ENCODE measurements around the gene BCL2L11.

Gene BCL2L11

DNA sequence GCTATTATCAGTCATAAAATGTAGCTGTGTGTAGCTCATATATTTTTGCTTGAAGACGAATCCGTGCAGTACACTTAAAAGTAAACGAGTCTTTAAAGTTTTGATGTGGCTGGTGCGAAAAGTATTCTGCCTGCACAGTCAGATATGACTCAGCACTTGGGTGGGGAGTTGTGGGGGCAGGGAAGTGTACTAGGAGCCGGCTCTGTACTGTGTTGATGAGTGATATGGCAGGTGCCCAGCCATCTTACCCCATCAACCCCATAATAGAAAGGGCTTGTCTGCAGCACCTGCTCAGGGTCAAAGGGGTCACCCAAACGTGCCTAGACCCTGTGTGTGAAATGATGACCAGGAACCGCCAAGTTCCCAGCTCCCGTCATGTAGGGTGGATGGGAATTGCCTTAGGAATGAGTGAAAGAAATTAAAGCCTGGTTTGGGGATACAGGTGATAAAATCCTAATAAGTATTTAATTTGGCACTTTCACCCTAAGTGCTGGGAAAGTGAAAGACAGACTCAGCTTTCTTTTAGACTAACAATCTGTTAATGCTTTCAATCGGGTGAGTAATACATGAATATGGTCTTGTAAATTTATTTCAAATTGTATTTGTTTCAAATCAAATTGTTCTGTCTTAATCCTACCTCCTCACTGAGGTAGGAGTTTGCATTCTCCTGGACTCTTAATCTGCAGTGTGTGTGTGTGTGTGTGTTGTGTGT, 48.0 kb downstream of the BCL2L11 start:
- peak; percentile 22 for DNase-seq (ENCODE audit: low spot score)

DNA sequence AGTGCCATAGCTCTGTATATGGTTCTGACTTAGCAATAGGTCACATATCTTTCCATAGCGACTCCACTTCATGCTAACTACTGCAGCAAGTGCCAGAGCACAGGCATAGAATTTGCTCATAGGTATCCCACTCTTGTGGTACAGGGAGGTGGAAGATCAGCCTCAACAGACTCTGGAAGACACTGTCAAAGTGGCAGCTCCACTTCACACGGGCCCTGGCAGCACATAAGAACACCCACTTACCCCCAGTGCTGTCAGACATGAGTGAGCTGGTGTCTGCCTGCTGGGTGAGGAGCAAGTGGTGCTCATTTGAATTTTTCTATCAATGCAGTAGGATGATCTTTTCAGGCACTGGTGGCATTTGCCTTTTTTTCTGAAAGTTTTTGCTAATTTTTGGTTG, 48.6 kb downstream of the BCL2L11 start:
- DNase-seq (ENCODE audit: low spot score), result peak; percentile 63

DNA sequence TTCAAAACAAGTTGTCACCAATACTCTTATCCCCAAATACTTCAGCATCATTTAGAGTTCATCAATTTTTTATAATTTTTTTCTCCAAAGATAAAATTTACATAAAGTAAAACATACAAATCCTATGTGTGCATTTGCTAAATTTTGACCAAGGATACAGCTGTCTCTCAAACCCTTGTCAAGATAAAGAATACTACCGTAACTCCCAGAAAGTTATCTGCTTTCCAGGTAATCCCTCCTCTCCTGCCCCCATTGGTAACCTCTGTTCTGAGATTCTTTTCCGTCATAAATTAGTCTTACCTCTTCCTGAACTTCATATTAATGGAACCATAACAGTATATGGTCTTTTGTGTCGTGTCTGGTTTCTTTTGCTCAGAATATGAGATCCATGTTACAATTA, 49.2 kb downstream of the BCL2L11 start:
- no peak for DNase-seq (ENCODE audit: low spot score)

DNA sequence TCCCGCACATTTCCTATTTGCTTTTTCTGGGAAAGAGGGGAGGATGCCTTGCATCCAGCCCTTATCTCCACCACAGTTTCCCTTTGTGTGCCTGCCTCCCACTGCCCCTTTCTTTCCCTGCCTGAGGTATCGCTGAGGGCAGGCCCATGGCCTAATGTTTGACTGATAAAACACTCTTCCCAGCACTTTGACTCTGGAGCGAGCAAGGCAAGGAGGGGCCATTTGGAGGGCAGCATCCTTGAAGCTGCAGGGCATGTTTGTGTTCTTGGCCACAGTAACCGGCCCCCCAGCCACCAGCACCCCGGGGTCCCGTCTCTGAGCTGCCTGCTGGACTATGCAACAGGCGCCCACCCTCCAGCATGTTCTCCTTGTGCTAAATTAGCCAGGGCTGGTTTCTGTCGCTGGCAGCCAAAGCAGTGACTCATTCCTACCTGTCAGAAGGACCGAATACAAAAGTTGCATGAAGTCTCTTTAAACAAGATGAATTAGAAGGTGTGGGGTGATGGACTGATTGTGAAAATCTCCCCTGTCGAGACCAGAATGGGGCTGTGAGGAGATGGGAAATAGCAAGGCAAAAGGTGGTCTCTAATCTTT, 50.7 kb downstream of the BCL2L11 start:
- DNase-seq (ENCODE audit: low spot score), result no peak

DNA sequence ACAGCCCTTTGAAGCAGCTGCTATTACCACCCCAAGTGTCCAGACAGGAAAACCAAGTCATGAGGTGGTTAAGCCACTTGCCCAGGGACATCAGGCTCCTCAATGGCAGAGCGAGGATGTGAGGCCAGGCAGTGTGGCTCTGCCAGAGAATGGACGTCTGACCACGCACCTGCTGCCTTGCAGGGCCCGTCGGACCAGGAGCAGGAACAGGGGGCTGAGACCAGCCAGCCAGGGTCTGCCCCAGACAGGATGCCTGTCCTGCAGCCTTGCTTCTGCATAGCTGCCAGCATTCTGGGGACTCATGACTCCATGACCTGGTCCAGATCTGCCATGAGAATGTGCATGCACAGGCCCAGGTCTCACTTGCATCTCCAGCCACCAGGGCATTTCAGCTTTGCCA, 52.0 kb downstream of the BCL2L11 start:
- DNase-seq (ENCODE audit: low spot score), result no peak

DNA sequence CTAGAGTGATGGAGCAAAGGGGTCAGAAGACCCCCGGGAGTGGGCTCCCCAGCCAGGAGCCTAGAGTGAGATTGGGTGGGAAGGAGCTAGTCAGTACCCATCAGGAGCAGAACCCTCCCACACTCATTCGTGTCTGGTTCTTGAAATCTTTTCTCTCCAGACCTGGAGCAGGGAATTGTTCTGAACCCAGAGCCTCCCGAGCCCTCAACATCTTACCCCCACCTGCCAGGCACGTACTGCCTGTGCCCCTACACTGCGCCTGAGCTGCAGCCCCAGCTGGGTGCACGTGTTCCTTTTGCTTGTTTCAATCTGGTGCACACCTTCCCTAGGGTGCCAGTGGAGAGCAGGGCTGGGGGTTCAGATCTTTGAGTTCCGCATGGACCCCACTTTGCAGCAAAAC, 52.6 kb downstream of the BCL2L11 start:
- no peak for DNase-seq (ENCODE audit: low spot score)

DNA sequence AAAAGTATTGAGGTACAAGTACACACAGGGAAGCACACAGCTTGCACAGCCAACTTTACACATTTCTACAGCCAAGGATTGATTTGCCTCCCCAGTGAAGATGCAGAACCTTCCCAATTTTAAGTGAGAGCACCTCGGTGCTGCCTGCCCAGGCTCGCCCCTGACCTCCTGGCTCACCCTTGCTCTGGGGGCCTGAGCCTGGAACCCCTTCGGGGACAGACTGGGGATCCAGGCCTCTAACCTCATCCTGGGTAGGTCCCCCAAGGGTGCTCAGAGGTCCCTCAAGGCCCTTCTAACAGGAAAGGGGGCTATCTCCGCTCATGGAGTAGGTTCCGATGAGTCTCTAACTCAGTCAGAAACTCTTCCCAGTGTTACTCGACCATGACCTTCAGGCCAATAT, 53.1 kb downstream of the BCL2L11 start:
- no peak for DNase-seq (ENCODE audit: low spot score)

DNA sequence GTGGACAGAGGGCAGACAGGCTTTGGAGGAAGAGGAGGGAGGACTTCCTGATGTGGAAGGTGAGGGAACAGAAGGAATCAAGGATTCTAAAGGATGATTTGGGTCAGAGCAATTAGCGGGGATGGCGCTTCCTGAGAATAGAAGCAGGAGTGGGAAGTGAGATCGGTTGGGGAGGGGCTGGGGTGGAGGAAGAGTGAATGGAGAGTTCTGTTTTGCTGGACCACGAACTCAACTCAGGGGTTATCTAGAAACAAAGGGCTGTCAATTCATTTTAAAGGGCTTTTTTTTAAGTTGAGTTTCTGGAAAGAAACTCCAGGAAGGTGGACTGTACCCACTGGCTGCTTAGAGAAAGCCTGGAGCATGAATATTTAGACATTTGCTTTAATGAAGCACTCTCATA, 54.9 kb downstream of the BCL2L11 start:
- no peak for DNase-seq (ENCODE audit: low spot score)

DNA sequence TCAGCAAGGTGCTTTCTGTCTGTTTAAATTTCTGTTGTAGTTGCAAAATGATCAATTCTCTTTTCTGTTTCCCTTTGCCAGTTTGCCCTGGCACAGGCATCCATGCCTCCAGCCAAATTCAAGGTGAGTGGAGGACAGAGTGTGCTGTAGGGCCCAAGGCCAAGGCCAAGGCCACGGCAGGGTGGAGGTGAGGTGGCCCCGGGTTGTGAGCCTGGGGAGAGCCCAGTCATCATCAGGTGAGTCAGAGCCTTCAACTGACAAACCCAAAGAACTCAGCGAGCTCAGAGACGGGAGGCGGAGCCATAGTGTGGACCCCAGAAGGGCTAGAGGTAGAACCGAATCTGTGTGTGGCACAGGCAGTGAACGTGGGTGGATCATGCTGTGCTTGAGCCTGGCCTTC, 55.7 kb downstream of the BCL2L11 start:
- no peak for DNase-seq (ENCODE audit: low spot score)

DNA sequence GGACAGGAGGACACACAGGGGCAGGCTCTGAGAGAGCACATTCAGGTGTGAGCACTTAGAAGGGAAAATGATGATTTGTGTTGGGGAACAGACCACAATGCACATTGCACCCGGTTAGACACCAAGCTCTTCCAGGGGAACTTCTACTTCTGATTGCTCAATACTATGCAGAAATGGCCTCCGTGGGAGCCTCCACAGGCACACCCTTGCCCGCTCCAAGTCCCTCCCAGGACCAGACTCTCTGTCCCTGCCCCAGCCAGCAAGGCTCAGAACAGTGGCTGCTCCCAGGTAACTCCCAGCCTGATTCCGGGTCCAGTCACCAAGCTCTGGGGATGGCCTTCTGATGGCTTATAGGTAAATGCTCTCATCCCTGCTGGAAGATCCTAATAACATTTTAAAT, 56.2 kb downstream of the BCL2L11 start:
- no peak for DNase-seq (ENCODE audit: low spot score)

DNA sequence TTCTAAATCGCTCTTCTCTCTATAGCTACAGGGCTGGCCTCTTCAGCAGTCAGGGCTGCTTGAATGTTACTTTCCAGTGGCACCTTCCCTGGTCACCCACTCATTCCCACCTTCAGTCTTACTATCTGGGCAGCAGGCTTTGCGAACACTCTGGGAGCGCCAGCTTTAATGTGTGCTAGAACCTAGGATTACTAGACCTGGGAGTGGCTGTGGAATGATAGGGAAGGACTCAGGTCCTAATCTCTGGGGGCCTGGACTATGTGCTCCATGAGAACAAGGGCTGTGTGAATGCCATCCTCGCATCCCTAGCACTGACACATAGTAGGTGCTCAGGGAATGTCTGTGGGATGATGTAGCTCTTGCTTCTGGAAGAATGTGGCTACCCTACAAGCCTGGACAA, 57.6 kb downstream of the BCL2L11 start:
- DNase-seq (ENCODE audit: low spot score), result no peak

DNA sequence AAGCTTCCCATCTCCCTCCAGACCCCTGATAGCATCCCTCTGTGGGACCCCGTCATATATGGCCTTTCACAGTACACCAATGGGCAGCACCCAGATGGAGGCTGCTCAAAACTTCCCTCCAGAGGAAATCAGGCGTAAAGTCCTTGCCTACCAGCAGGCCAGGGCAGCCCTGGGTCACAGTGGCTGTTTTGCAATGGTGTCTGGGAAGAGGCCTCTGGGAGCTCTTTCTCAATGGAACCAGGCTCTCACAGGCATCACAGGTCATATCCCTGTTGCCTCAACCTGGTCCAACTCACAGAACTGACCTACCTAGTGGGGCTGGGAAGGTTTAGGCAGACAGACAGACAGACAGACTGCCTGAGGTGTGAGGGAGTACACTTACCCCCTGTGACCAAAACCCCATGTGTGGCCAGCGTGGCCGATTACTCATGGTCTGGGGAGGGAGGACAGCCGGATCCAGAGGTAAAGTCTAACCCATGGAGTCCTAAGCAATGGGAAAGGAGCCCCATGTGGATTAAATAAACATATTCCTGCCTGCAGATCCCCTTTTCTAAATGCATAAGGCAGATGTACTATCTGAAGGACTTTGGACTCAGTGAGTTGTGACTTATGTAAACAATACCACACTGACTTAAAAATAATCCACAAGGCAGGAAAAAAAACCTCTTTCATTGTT, 58.2 kb downstream of the BCL2L11 start:
- no peak for DNase-seq (ENCODE audit: low spot score)

DNA sequence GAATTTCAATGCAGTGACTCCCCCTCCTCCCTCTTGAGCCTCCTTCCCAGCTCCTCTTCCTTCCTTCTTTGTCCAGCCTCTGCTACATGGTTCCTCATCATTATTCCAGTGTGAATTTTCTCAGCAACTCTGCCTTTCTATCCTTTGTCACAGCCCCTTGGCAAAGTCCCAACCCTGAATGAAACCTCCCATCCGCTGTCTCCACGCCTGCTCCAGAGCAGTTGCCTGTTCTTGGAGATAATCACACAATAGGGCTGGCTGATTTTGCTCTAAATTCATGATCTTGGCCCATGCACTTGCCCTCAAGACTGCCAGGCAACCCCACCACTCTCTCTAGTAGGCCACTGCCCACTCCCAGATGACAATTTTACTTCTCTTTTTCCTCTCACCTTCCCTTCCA, 61.4 kb downstream of the BCL2L11 start:
- DNase-seq (ENCODE audit: low spot score), result no peak

DNA sequence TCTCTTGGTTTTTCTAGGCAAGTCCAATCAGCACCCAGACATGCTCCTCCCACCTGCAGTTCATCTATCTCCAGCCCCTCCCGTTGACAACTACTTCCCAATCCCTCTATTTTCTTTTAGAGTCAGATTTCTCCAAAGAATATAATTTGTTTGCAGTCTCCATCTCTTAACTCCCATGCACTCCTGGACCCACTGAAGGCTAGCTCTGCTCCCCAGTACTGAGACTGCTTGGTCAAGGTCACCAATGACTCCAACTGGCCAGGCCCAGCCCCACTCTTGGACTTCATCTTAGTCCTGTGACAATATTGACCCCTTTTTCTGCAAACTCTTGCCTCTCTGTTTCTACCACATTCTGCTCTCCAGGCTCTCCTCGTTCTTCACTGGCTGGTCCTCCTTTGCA, 62.0 kb downstream of the BCL2L11 start:
- no peak for DNase-seq (ENCODE audit: low spot score)

DNA sequence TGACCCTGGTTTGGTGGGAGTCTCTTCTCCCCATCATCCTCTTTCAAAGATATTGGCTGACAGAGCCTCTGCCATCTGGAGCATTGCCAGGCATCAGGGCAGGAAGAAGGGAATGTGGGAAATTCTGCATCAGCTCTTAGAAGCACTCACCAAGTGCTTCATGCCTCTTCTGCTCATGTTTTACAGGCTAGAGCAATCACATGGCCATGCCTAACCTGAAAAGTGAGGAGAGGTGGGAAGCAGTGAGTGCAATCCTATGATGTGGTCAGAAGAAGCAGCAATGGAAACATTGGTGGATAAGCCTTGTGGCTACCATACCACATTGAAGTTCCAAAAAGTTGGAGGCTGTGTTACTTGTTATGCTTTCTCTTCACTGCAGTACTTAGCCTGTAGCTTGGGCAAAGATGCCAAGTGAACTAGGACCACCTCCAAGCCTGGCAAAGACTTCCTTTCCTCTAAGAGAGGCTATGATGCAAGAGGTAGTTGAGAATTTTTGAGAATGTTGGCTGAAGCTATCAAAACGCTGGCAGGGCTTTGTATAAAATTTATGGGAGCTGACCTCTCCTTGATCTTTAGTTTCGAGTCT, 64.1 kb downstream of the BCL2L11 start:
- DNase-seq (ENCODE audit: low spot score), result no peak

DNA sequence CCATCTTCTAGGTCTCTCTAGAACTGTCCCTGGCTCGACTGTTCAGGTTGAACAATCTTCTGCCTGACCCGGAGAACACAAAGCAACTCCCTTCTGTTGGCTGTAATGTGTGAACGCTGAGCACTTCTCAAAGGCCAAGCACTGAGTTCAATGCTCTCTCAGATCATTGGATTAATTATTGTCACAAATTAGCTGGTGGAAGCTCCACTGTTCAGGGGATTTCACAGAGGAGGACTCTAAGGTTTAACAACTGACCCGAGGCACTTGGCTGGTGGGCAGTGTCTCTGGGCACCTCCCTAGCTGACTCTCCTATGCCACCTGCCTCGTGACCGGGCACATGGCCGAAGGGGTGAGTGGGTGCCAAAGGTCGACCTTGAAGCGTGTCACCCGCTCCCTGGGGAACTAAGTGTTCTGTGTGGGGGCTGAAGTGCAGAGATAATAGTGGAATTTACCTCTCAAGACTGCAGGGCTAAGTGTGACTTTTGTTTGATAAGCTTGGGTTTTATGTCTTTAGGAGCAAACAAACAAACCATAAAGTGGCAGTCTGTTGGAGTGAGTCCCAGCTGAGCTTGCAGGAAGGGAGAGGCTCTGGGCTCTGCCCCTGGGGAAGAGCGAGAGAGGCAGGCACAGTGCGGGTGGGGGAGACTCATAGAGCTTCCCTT, 64.8 kb downstream of the BCL2L11 start:
- no peak for DNase-seq (ENCODE audit: low spot score)

DNA sequence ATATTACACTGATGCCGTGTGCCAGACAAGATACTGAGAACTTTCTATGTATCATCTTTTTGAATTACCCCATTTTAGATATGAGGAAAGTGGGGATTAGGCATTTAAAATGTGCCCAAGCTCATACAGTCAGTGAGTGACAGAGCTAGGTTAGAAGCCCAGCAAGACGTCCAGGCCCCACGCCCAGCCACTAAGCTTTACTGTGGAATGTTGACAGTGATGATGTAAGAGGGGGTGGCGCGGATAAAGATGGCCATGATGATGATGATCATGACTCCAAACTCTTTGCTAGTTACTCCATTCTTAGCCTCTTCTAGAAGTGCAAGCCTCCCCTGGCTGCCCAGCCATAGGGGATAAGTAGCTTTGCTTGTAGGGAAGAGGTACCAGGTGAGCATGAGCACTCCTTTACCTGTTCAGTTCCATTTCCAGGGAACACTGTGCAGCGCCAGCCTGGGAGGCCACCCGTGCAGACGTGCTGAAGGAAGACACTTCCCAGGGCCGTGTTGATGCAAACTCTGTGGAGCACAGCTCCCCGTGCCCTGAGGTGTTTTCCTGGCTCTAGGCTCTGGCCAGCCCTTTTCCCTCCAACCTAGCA, 65.5 kb downstream of the BCL2L11 start:
- no peak for DNase-seq (ENCODE audit: low spot score)

DNA sequence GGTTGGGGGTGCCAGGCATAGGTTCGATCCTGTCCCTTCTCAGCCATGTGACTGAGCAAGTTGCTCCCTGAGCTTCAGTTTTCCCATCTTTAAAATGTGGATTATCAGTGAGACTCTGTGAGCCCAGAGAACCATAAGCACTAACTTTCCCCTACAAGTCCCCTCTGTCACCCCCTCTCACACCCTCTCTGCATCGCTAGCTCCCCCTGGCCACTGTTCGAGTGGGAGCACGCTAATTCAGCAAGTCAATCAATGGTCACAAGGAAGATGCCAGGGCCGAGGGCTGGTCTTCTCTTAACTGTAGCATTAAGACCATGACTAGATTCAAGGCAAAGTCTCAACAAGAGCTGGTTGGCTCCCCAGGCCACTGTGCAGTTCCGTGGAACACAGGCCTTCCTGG, 66.2 kb downstream of the BCL2L11 start:
- DNase-seq (ENCODE audit: low spot score), result no peak

DNA sequence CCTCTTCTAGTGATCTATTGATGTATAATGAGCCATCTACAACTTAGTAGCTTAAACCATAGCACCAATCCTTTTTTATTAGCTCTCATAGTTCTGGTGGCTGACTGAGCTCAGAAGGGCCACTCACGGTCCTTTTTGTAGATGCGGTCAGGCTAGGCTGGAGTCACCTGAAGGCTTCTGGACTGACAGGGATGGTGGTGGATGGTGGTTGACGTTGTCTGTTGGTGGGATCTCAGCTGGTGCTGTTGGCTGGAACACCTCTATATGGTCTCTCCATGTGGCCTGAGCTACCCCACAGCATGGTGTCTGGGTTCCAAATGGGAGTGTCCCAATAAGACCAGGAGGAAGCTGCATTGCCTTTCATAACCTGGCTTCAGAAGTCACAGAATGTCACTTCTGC, 68.0 kb downstream of the BCL2L11 start:
- DNase-seq (ENCODE audit: low spot score), result no peak

DNA sequence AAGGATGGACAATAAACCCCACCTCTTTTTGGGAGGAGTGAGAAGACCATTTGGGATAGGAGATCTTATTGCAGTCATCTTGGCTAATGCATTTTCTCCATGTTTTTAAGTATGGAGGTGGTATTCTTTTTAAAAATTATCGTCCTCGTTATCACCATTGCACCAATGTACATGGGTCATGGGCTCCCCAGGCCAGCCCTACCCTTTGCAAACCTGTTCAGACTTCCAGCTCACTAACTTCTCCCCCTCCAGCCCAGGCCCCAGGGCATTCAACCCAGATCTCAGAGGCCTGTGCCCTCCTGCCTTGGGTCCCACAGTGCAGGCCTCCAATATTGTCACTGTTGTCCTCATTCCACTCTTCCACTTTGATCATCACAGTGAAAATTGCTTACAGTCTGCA, 68.4 kb downstream of the BCL2L11 start:
- DNase-seq (ENCODE audit: low spot score), result no peak

DNA sequence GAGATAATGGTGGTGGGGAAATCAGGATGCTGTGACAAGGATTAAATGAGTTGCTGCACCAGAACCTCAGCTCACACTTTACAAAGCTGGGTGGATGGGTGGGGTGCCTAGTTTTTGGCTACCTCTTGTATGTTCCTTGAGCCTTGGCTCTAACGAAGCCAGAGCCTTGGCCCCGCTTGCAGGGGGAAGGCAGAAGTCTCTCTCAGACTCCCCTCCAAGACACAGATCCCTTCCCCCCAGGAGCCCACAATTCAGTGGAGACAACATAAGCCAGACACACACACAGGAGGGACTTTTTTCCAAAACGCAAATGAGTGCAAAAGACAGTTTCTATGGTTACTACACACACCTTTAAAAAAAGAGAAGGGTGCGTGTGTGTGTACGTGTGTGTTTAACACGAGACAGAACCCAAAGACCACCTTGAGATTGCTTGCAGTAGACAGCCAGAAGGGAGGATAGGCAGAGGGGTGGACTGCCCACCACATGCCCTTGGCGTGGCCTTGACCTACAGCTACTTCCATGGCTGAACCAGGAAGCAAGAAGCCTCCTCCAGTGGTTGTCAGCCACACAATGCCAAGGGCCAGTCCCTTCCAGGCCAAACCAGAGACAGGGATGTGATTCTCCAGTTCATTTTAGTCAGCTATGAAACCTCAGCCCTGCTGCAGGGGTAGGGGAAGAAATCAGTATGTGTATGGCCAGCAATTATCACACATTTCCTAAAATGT, 70.3 kb downstream of the BCL2L11 start:
- DNase-seq (ENCODE audit: low spot score), result no peak

DNA sequence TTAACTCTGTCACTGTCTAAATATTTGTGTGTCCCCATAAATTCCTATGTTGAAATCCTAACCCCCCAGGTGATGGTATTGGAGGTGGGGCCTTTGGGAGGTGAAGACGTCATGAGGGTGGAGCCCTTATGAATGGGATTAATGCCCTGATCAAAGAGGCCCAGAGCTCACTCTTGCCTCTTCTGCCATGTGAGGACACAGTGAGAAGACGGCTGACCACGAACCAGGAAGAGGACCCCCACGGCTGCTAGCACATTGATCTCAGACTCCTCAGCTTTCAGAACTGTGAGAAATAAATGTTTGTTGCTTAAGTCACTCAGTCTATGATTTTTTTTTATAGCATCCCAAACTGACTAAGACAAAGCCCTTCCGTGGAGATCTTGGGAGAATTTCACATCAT, 71.2 kb downstream of the BCL2L11 start:
- no peak for DNase-seq (ENCODE audit: low spot score)

Data from putamen (tissue), 1 donor.